SK-N-SH (cell line): ENCODE measurements around the gene DSCAML1. TPM values are rescaled to one million over a fixed set of nuclear protein-coding genes. Genes with fewer than 3 reads are reported as not detected.

Experiments used
- CTCF ChIA-PET: fragments of 300-600, 350-600 bp; formaldehyde crosslinking; extraction: SDS; loops from one replicate; lab custom pipeline; 2021; lab: Yijun Ruan, JAX
- POLR2A ChIA-PET: fragments of 350-600 bp; sonication (Branson Sonifier 250); formaldehyde crosslinking; extraction: SDS; loops from one replicate; lab custom pipeline; 2020; ENCODE audit warnings: antibody characterized with exemption, inconsistent platforms; lab: Yijun Ruan, JAX
- DNase-seq: peaks from one replicate; pipeline ENCODE4 v3.0.0; 2012
- H2AFZ ChIP-seq: fragments of 200-600 bp; sonication (generic); 2 replicates; pipeline ENCODE4 v1.8.1; 2016; ENCODE audit warnings: antibody characterized with exemption, mild to moderate bottlenecking, low read depth
- H3F3A ChIP-seq: fragments of 200-600 bp; sonication (generic); replicated peaks from 2 replicates; pipeline ENCODE3; 2016; ENCODE audit warnings: antibody characterized with exemption, mild to moderate bottlenecking; ENCODE audit not compliant: insufficient read depth
- H3K27ac ChIP-seq, 2 experiments: fragments of 200-500 bp in 1 of 2; fragments of 200-600 bp in 1 of 2; sonication (Bioruptor generic) in 1 of 2; sonication (generic), shearing (Covaris generic) in 1 of 2; 2 replicates each; pipeline versions ENCODE4 v1.5.1 to v1.6.1; 2014 to 2016; ENCODE audit warnings: low read depth in 2 of 2, inconsistent platforms in 1 of 2, low read length in 1 of 2, mild to moderate bottlenecking in 1 of 2, mixed read lengths in 1 of 2
- H3K27me3 ChIP-seq: fragments of 200-600 bp; sonication (generic), shearing (Covaris generic); 2 replicates; pipeline ENCODE4 v1.6.1; 2016; ENCODE audit warnings: mixed run types; ENCODE audit not compliant: insufficient read depth
- H3K36me3 ChIP-seq, 2 experiments: fragments of 200-500 bp in 1 of 2; fragments of 200-600 bp in 1 of 2; sonication (Bioruptor generic) in 1 of 2; sonication (generic) in 1 of 2; replicated peaks in 1 of 2; 2 replicates each; pipeline versions ENCODE3 to v1.5.1; 2014 to 2016; ENCODE audit warnings: low read length in 1 of 2, mild to moderate bottlenecking in 1 of 2; ENCODE audit not compliant: insufficient read depth in 2 of 2, control insufficient read depth in 1 of 2
- H3K4me1 ChIP-seq, 2 experiments: fragments of 200-500 bp in 1 of 2; fragments of 200-600 bp in 1 of 2; sonication (Bioruptor generic) in 1 of 2; sonication (generic), shearing (Covaris generic) in 1 of 2; 2 replicates each; pipeline versions ENCODE4 v1.5.1 to v1.6.1; 2014 to 2016; ENCODE audit warnings: low read depth in 1 of 2, low read length in 1 of 2, mixed run types in 1 of 2; ENCODE audit not compliant: insufficient read depth in 2 of 2, control insufficient read depth in 1 of 2
- H3K4me2 ChIP-seq: fragments of 200-600 bp; sonication (generic), shearing (Covaris generic); 2 replicates; pipeline ENCODE4 v1.6.1; 2017; ENCODE audit warnings: mixed run types
- H3K4me3 ChIP-seq, 2 experiments: fragments of 200-500 bp in 1 of 2; fragments of 200-600 bp in 1 of 2; sonication (Bioruptor generic) in 1 of 2; sonication (generic), shearing (Covaris generic) in 1 of 2; 2 replicates each; pipeline versions ENCODE4 v1.5.1 to v1.8.1; 2014 to 2016; ENCODE audit warnings: low read depth in 2 of 2, inconsistent platforms in 1 of 2, low read length in 1 of 2, mild to moderate bottlenecking in 1 of 2, mixed read lengths in 1 of 2, moderate library complexity in 1 of 2
- H3K79me2 ChIP-seq: fragments of 200-600 bp; sonication (generic); 2 replicates; pipeline ENCODE4 v1.8.1; 2017; ENCODE audit warnings: mild to moderate bottlenecking; ENCODE audit not compliant: insufficient read depth
- H3K9ac ChIP-seq: fragments of 200-600 bp; sonication (generic); 2 replicates; pipeline ENCODE4 v1.6.1; 2017; ENCODE audit warnings: mixed run types
- H3K9me2 ChIP-seq: fragments of 200-600 bp; sonication (generic); 2 replicates; pipeline ENCODE4 v1.6.1; 2017; ENCODE audit warnings: mixed run types
- H3K9me3 ChIP-seq: fragments of 200-600 bp; sonication (generic); 2 replicates; pipeline ENCODE4 v1.6.1; 2017; ENCODE audit warnings: mixed run types, mild to moderate bottlenecking, moderate library complexity
- H4K20me1 ChIP-seq: fragments of 200-600 bp; sonication (generic); 2 replicates; pipeline ENCODE4 v1.6.1; 2017; ENCODE audit warnings: mild to moderate bottlenecking, mixed run types; ENCODE audit not compliant: insufficient read depth
- ELF1 ChIP-seq: IDR thresholded peaks from 2 replicates; pipeline ENCODE4 v1.4.0; 2012
- EP300 ChIP-seq, 2 experiments: IDR thresholded peaks; 2 replicates each; pipeline versions ENCODE4 v1.4.0 to v1.6.1; 2012; ENCODE audit warnings: borderline replicate concordance in 1 of 2, low read depth in 1 of 2, low read length in 1 of 2
- FOSL2 ChIP-seq: IDR thresholded peaks from 2 replicates; pipeline ENCODE4 v1.4.0; 2012; ENCODE audit warnings: low read depth, mild to moderate bottlenecking, moderate library complexity, borderline replicate concordance
- GATA2 ChIP-seq: sonication (generic); formaldehyde crosslinking; IDR thresholded peaks from 2 replicates; pipeline ENCODE4 v1.5.0; 2020; ENCODE audit warnings: mild to moderate bottlenecking, missing genetic modification reagents
- IRF3 ChIP-seq: fragments of 150-350 bp; IDR thresholded peaks from 2 replicates; pipeline ENCODE4 v1.6.1; 2016; ENCODE audit warnings: mild to moderate bottlenecking, low read depth, low read length
- JUND ChIP-seq: IDR thresholded peaks from 2 replicates; pipeline ENCODE4 v1.4.0; 2012
- MXI1 ChIP-seq: IDR thresholded peaks from 2 replicates; pipeline ENCODE4 v1.6.1; 2012; ENCODE audit warnings: mild to moderate bottlenecking, low read depth, low read length, improper control_type of control experiment
- NFIC ChIP-seq: IDR thresholded peaks from 2 replicates; pipeline ENCODE4 v1.4.0; 2012; ENCODE audit warnings: borderline replicate concordance
- NRF1 ChIP-seq: IDR thresholded peaks from 2 replicates; pipeline ENCODE4 v1.6.1; 2012; ENCODE audit warnings: low read depth, mild to moderate bottlenecking, low read length
- RAD21 ChIP-seq: IDR thresholded peaks from 2 replicates; pipeline ENCODE4 v1.6.1; 2012; ENCODE audit warnings: mild to moderate bottlenecking, low read length
- RCOR1 ChIP-seq: fragments of 150-350 bp; IDR thresholded peaks from 2 replicates; pipeline ENCODE4 v1.6.1; 2017; ENCODE audit warnings: antibody characterized with exemption, low read length
- SIN3A ChIP-seq: IDR thresholded peaks from 2 replicates; pipeline ENCODE4 v1.6.1; 2012; ENCODE audit warnings: low read depth, mild to moderate bottlenecking, low read length, moderate library complexity, borderline replicate concordance
- TCF12 ChIP-seq: IDR thresholded peaks from 2 replicates; pipeline ENCODE4 v1.4.0; 2012
- TEAD4 ChIP-seq: IDR thresholded peaks from 2 replicates; pipeline ENCODE4 v1.4.0; 2012; ENCODE audit warnings: mild to moderate bottlenecking, borderline replicate concordance; ENCODE audit not compliant: insufficient read depth
- USF1 ChIP-seq: IDR thresholded peaks from 2 replicates; pipeline ENCODE4 v1.4.0; 2012; ENCODE audit warnings: low read depth, borderline replicate concordance
- USF2 ChIP-seq: fragments of 150-350 bp; IDR thresholded peaks from 2 replicates; pipeline ENCODE4 v1.6.1; 2017; ENCODE audit warnings: antibody characterized with exemption, low read length, low read depth, borderline replicate concordance
- YY1 ChIP-seq: IDR thresholded peaks from 2 replicates; pipeline ENCODE4 v1.4.0; 2012; ENCODE audit warnings: low read depth, mild to moderate bottlenecking
- WGBS: methylation state at CpG from one replicate; pipeline ENCODE4 v1.1.6; 2017; ENCODE audit warnings: low lambda C conversion rate; 5-methylcytosine and 5-hydroxymethylcytosine counted together
- polyA plus RNA-seq, 3 experiments: library from polyadenylated mRNA; depleted of rRNA; stranded (reverse); fragments of >200 nt; gene quantifications; 2 replicates each; pipeline ENCODE4 v1.2.3, GENCODE V29; 2012

Gene DSCAML1
- polyA plus RNA-seq, 1 of the 3 experiments (the other 2 are of a cell fraction), result not detected

GRCh38 chr11:117761993-117762392 lies 35.0 kb downstream of the DSCAML1 start:
- no peaks in the 10 kb centered on the region for H3K9me2 ChIP-seq
- H3K36me3 ChIP-seq, result no peaks in the 10 kb centered on the region
- H4K20me1 ChIP-seq, result no peaks in the 10 kb centered on the region
- H3K79me2 ChIP-seq, result no peaks in the 10 kb centered on the region
- no peak for TF ChIP-seq NRF1
- no peak; the same call in 1 of the 2 replicates for TF ChIP-seq RAD21
- peak; percentile 6 to 87; a peak in 2 of 4 replicates for TF ChIP-seq EP300 (IDR thresholded peaks at IDR 0.05; ENCODE audit: borderline replicate concordance in 1 of 2, low read depth in 1 of 2, low read length in 1 of 2)
- TF ChIP-seq USF2, result no peak
- peak; percentile 34 for TF ChIP-seq TCF12
- no peak for TF ChIP-seq USF1
- TF ChIP-seq GATA2, result peak; percentile 57
- TF ChIP-seq RCOR1, result peak; percentile 88
- TF ChIP-seq YY1, result no peak
- TF ChIP-seq MXI1, result 0 out of 2 replicates have a peak, but pooled peaks have one; percentile 25
- no peak for TF ChIP-seq SIN3A
- no peak for TF ChIP-seq FOSL2
- no peak for TF ChIP-seq JUND
- 21% methylated on average over 7 of the region's 7 CpGs for WGBS
- ChIA-PET CTCF (interaction anchor here (1.3 kb wide), 1 partner anchor 336 kb away, joined by 3 read pairs; no protein-coding TSS in a partner anchor), POLR2A (no interaction called here)
- DNase-seq, result peak; percentile 74
- no peak overlapping the region for H2AFZ ChIP-seq
- H3K4me1 ChIP-seq, result peaks cover 0 to 14% of the 10 kb centered on the region in 2 experiments; a peak in 1 of 4 replicates
- H3K4me3 ChIP-seq, result no peak overlapping the region
- H3F3A ChIP-seq, result no peaks in the 10 kb centered on the region
- peak overlapping the region in 1 of 2 experiments; percentile 26; a peak in 1 of 4 replicates for H3K27ac ChIP-seq
- no peak overlapping the region for H3K4me2 ChIP-seq
- no peaks in the 10 kb centered on the region; the same call in 1 of the 2 replicates for H3K27me3 ChIP-seq
- no peaks in the 10 kb centered on the region for H3K9me3 ChIP-seq
- no peak overlapping the region for H3K9ac ChIP-seq

- no peak for TF ChIP-seq TEAD4
- no peak for TF ChIP-seq IRF3
- TF ChIP-seq ELF1, result no peak
- TF ChIP-seq NRF1, result no peak
- TF ChIP-seq RAD21, result no peak
- TF ChIP-seq MXI1, result no peak
- no peak for TF ChIP-seq NFIC
- Histone ChIP-seq H3K9me2 (no peaks in the 10 kb centered on the region), H3K9ac (no peak overlapping the region), H3K9me3 (no peaks in the 10 kb centered on the region), H3K27me3 (peaks cover 9% of the 10 kb centered on the region), H3F3A (no peaks in the 10 kb centered on the region), H3K4me1 (peaks cover 0 to 12% of the 10 kb centered on the region in 2 experiments; a peak in 1 of 4 replicates), H2AFZ (no peak overlapping the region), H3K27ac (no peak overlapping the region), H3K4me3 (no peak overlapping the region), H3K79me2 (no peaks in the 10 kb centered on the region), H4K20me1 (no peaks in the 10 kb centered on the region), H3K36me3 (no peaks in the 10 kb centered on the region), H3K4me2 (no peak overlapping the region)
- ChIA-PET CTCF (no interaction called here), POLR2A (interaction anchor here (1.3 kb wide), 1 partner anchor 14 kb away, joined by 3 read pairs; no protein-coding TSS in a partner anchor)
- no peak for DNase-seq
- 54% methylated on average over 7 of the region's 8 CpGs for WGBS
Observed at GRCh38 chr11:117759305-117759704, 37.7 kb downstream of the DSCAML1 start.
